GM12874 (cell line): ENCODE measurements around the gene ANKDD1B.

Source experiments
- CTCF ChIP-seq: IDR thresholded peaks from 2 replicates; pipeline ENCODE4 v1.5.1; 2011; ENCODE audit warnings: low read depth, mild to moderate bottlenecking, control low read depth, low read length, moderate library complexity; ENCODE audit not compliant: insufficient read depth

Gene ANKDD1B

GRCh38 chr5:75588666-75589065 is 22.6 kb upstream of the ANKDD1B start:
- TF ChIP-seq CTCF: no peak

GRCh38 chr5:75600535-75600934 is 10.7 kb upstream of the ANKDD1B start:
- TF ChIP-seq CTCF: no peak

GRCh38 chr5:75601567-75601966 is 9.7 kb upstream of the ANKDD1B start:
- no peak for TF ChIP-seq CTCF

- TF ChIP-seq CTCF: no peak
These were observed 9.3 kb upstream of the ANKDD1B start for GRCh38 chr5:75601996-75602395.

GRCh38 chr5:75603371-75603770 is 7.9 kb upstream of the ANKDD1B start:
- no peak for TF ChIP-seq CTCF

GRCh38 chr5:75603821-75604220 is 7.4 kb upstream of the ANKDD1B start:
- no peak for TF ChIP-seq CTCF

- TF ChIP-seq CTCF: no peak
These were observed 2.4 kb upstream of the ANKDD1B start for GRCh38 chr5:75608870-75609269.

- TF ChIP-seq CTCF: no peak
These were observed 1.1 kb upstream of the ANKDD1B start for GRCh38 chr5:75610201-75610600.
